WTC11 (cell line): Measurements from ENCODE around the gene SLC38A10.

Experiments
- CREB1 ChIP-seq: sonication (generic); formaldehyde crosslinking; IDR thresholded peaks from 2 replicates; pipeline ENCODE4 v1.8.0; 2023; ENCODE audit warnings: mild to moderate bottlenecking, missing genetic modification reagents
- ETV6 ChIP-seq: sonication (generic); formaldehyde crosslinking; IDR thresholded peaks from 2 replicates; pipeline ENCODE4 v1.8.1; 2022; ENCODE audit warnings: mild to moderate bottlenecking, missing genetic modification reagents
- JUN ChIP-seq: sonication (generic); formaldehyde crosslinking; IDR thresholded peaks from 2 replicates; pipeline ENCODE4 v1.8.0; 2023; ENCODE audit warnings: mild to moderate bottlenecking, missing genetic modification reagents
- MAX ChIP-seq: sonication (generic); formaldehyde crosslinking; IDR thresholded peaks from 2 replicates; pipeline ENCODE4 v1.8.0; 2022; ENCODE audit warnings: mild to moderate bottlenecking, missing genetic modification reagents
- NFATC4 ChIP-seq: fragments of 250-450 bp; sonication (Bioruptor Pico); IDR thresholded peaks from 2 replicates; pipeline ENCODE4 v1.9.0; 2021; ENCODE audit warnings: mild to moderate bottlenecking
- ZBTB21 ChIP-seq: sonication (generic); formaldehyde crosslinking; IDR thresholded peaks from 2 replicates; pipeline ENCODE4 v1.8.1; 2023; ENCODE audit warnings: mild to moderate bottlenecking, missing genetic modification reagents, borderline replicate concordance
- TF ChIP-seq, protein P1 (sequence below): fragments of 200-600 bp; IDR thresholded peaks from 2 replicates; pipeline ENCODE4 v1.8.0; 2022; ENCODE audit warnings: antibody characterized with exemption
- TF ChIP-seq, protein P2 (sequence below): sonication (generic); formaldehyde crosslinking; IDR thresholded peaks from 2 replicates; pipeline ENCODE4 v1.8.1; 2023; ENCODE audit warnings: mild to moderate bottlenecking, moderate library complexity, missing genetic modification reagents

GRCh38 chr17:81304196-81305015, 9.3 kb upstream of the SLC38A10 start:
- TF ChIP-seq, protein P1, sequence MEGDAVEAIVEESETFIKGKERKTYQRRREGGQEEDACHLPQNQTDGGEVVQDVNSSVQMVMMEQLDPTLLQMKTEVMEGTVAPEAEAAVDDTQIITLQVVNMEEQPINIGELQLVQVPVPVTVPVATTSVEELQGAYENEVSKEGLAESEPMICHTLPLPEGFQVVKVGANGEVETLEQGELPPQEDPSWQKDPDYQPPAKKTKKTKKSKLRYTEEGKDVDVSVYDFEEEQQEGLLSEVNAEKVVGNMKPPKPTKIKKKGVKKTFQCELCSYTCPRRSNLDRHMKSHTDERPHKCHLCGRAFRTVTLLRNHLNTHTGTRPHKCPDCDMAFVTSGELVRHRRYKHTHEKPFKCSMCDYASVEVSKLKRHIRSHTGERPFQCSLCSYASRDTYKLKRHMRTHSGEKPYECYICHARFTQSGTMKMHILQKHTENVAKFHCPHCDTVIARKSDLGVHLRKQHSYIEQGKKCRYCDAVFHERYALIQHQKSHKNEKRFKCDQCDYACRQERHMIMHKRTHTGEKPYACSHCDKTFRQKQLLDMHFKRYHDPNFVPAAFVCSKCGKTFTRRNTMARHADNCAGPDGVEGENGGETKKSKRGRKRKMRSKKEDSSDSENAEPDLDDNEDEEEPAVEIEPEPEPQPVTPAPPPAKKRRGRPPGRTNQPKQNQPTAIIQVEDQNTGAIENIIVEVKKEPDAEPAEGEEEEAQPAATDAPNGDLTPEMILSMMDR, result no peak
- TF ChIP-seq NFATC4 (no peak), ETV6 (no peak), CREB1 (CRISPR knock-in tag) (no peak), ZBTB21 (no peak), MAX (CRISPR knock-in tag) (no peak), JUN (no peak)
- TF ChIP-seq, protein P2, sequence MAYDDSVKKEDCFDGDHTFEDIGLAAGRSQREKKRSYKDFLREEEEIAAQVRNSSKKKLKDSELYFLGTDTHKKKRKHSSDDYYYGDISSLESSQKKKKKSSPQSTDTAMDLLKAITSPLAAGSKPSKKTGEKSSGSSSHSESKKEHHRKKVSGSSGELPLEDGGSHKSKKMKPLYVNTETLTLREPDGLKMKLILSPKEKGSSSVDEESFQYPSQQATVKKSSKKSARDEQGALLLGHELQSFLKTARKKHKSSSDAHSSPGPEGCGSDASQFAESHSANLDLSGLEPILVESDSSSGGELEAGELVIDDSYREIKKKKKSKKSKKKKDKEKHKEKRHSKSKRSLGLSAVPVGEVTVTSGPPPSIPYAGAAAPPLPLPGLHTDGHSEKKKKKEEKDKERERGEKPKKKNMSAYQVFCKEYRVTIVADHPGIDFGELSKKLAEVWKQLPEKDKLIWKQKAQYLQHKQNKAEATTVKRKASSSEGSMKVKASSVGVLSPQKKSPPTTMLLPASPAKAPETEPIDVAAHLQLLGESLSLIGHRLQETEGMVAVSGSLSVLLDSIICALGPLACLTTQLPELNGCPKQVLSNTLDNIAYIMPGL, result no peak
